Sigmoid colon (tissue), 7 donors: ENCODE results near the gene LRRC43. TPM values are rescaled to one million over a fixed set of nuclear protein-coding genes. Genes with fewer than 3 reads are reported as not detected.

Source experiments
- DNase-seq: peaks from one replicate; pipeline ENCODE4 v3.0.0-alpha.2; 2019
- H3K27ac ChIP-seq, 4 donors: fragments of 200-600 bp; sonication (generic); one replicate each; pipeline ENCODE4 v1.5.1; 2016 to 2019; ENCODE audit warnings: mild to moderate bottlenecking in 1 of 4
- H3K27me3 ChIP-seq, 3 donors: fragments of 200-600 bp; sonication (generic); one replicate each; pipeline ENCODE4 v1.5.1; 2019; ENCODE audit warnings: mild to moderate bottlenecking in 1 of 3
- H3K36me3 ChIP-seq, 4 donors: fragments of 200-600 bp; sonication (generic); one replicate each; pipeline ENCODE4 v1.5.1; 2016 to 2019
- H3K4me1 ChIP-seq, 4 donors: fragments of 200-600 bp; sonication (generic); one replicate each; pipeline ENCODE4 v1.5.1; 2017 to 2019
- H3K4me3 ChIP-seq, 4 donors: fragments of 200-600 bp; sonication (generic); one replicate each; pipeline ENCODE4 v1.5.1; 2017 to 2019; ENCODE audit warnings: mild to moderate bottlenecking in 2 of 4, moderate library complexity in 1 of 4
- H3K9me3 ChIP-seq, 4 donors: fragments of 200-600 bp in 3 of 4; sonication (generic) in 3 of 4; one replicate each; pipeline versions ENCODE4 v1.5.1 to v1.6.1; 2013 to 2019
- EP300 ChIP-seq, 4 donors: sonication (generic); formaldehyde crosslinking; IDR thresholded peaks; one replicate each; pipeline ENCODE4 v1.6.1; 2017; ENCODE audit warnings: antibody characterized with exemption in 4 of 4
- POLR2A ChIP-seq, 2 donors: fragments of 450-650 bp; IDR thresholded peaks; one replicate each; pipeline ENCODE4 v1.6.1; 2016; ENCODE audit warnings: antibody characterized with exemption in 2 of 2, mild to moderate bottlenecking in 2 of 2, moderate library complexity in 2 of 2
- POLR2AphosphoS5 ChIP-seq, 4 donors: sonication (generic); formaldehyde crosslinking; IDR thresholded peaks; one replicate each; pipeline ENCODE4 v1.6.1; 2017; ENCODE audit warnings: antibody characterized with exemption in 4 of 4
- WGBS, 2 donors: extraction: QIAGEN DNeasy Blood & Tissue Kit; methylation state at CpG; one replicate each; pipeline ENCODE4 v1.1.7; 2013; 5-methylcytosine and 5-hydroxymethylcytosine counted together
- intact Hi-C: fragments of 100-400 bp; cut with DNase I; formaldehyde crosslinking; loops from one replicate; pipeline ENCODE4 v1.15.1; 2023
- polyA plus RNA-seq, 3 donors: library from polyadenylated mRNA; stranded (reverse); fragments of 200-250 nt; gene quantifications; one replicate each; pipeline ENCODE4 v1.2.3, GENCODE V29; 2013
- total RNA-seq, 4 donors: library from RNA; depleted of rRNA; stranded (reverse); fragments of >200 nt; gene quantifications; one replicate each; pipeline ENCODE4 v1.1.0, GENCODE V29; 2016
- TF ChIP-seq, protein P1 (sequence below), 4 experiments: fragments of 450-650 bp in 3 of 4; fragments of 200-600 bp in 1 of 4; IDR thresholded peaks; one replicate each; pipeline ENCODE4 v1.5.1; 2016 to 2019; ENCODE audit warnings: antibody characterized with exemption in 4 of 4, mild to moderate bottlenecking in 3 of 4, moderate library complexity in 2 of 4
- donor health status: healthy with polysubstance abuse.
- donor health status: Bipolar disorder and iron deficiency.
- donor health status: healthy.

LRRC43 gene
- total and polyA plus RNA-seq, 7 donors: 0.19 to 4.4 (median 1.2) TPM; not detected in 3

DNA sequence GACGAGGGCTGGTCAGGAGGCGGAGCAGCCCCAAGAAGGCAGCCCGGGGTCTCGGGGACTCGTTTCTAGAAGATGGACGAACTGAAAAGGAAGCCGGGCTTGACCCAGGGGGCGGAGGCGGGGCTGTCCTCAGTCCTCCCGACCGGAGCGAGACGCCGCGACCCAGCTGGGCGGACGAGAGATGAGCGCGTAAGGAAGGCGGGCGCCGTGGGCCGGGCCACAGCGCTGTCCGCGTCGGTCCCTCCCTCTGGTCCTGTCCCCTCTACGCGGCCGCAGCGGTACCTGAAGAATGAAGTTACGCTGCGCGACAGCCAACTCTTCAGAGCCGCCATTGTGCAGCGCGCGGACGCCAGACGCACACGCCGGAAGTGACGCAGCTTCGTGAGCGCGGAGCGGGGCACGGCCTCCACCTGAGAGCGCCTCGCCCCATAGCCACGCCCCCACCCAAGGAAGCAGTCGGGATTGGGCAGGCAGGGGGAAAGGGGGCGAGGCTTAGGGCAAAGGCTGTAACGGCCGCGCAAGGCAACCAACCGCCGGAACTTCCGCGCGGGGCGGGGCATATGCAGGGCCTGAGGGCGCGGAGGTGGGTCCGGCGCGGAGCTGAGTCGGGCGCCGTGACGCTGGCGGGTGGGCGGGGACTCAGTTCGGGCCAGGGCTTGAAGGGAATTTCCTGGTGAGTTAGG lies 42.9 kb downstream of the LRRC43 start, which contains the start of gene DIABLO:
Gene DIABLO (minus strand): TSS at position 370 of the 683 bp plus-strand sequence. CDS start 38 bp downstream, at position 332.
- intact Hi-C loops: loop anchor here (5.0 to 10.0 kb wide), 2 partner anchors 41 to 201 kb away; partner anchors contain the start of genes BCL7A and VPS33A
- Histone ChIP-seq H3K9me3 (no peaks in the 10 kb centered on the region), H3K27ac (peak within 1 kb of the TSS; percentile 94 to 98 (median 96)), H3K4me1 (peaks cover 0 to 36% (median 25%) of the 10 kb centered on the region in 4 donors), H3K27me3 (no peaks in the 10 kb centered on the region), H3K36me3 (peaks cover 7 to 49% (median 12%) of the 10 kb centered on the region in 4 donors), H3K4me3 (peak within 1 kb of the TSS; percentile 74 to 93 (median 84))
- 0% methylated on average over 74 of the region's 74 CpGs for WGBS, 2 donors
- peak; percentile 99 to 100 (median 99) for TF ChIP-seq POLR2AphosphoS5 (IDR thresholded peaks at IDR 0.05)
- peak in 1 of 4 donors; percentile 6 for TF ChIP-seq EP300 (IDR thresholded peaks at IDR 0.05)
- TF ChIP-seq, protein P1, sequence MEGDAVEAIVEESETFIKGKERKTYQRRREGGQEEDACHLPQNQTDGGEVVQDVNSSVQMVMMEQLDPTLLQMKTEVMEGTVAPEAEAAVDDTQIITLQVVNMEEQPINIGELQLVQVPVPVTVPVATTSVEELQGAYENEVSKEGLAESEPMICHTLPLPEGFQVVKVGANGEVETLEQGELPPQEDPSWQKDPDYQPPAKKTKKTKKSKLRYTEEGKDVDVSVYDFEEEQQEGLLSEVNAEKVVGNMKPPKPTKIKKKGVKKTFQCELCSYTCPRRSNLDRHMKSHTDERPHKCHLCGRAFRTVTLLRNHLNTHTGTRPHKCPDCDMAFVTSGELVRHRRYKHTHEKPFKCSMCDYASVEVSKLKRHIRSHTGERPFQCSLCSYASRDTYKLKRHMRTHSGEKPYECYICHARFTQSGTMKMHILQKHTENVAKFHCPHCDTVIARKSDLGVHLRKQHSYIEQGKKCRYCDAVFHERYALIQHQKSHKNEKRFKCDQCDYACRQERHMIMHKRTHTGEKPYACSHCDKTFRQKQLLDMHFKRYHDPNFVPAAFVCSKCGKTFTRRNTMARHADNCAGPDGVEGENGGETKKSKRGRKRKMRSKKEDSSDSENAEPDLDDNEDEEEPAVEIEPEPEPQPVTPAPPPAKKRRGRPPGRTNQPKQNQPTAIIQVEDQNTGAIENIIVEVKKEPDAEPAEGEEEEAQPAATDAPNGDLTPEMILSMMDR (IDR thresholded peaks at IDR 0.05): no peak
- peak; percentile 97 for TF ChIP-seq POLR2A (IDR thresholded peaks at IDR 0.05)
- DNase-seq: peak; percentile 100

DNA sequence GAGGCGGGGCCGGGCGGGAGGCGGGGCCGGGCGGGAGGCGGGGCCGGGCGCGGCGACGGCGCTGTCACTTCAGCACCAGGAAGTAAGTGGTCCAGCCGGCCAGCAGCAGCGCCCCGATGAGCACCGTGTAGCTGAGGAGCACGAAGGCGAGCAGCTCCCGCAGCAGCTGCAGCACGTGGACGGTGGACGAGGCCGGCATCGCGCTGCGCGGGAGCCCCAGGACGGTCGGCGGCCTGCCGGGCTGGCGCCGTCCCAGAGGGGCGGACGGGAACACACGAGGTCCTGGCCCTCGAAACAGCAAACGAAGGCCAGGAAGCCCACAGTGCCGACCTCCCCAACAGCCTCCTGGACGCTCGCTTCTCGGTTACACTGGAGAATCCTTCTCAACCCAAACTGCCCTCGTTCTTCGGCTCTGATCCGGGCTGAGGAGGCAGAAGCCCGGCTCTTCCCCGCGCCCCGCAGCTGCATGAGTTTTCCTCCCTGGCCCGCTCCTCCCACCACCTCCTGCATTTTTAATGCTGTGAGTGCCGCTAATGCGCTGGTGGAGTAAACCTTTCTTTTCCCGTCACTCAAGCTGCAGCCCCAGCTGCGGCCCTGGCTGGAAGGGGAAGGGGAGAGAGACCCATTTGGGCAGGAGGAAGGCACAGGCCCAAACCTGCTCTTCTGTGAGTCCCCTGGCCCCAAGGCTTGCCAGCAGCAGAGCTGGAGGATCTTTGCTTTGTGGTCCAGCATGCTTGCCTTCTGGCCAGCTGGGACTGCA lies 43.6 kb downstream of the LRRC43 start:
- Histone ChIP-seq H3K4me3 (peak overlapping the region; percentile 20 to 93 (median 45)), H3K4me1 (peaks cover 0 to 36% (median 25%) of the 10 kb centered on the region in 4 donors), H3K27ac (peak overlapping the region; percentile 35 to 94 (median 62)), H3K27me3 (no peaks in the 10 kb centered on the region), H3K9me3 (no peaks in the 10 kb centered on the region), H3K36me3 (peaks cover 6 to 49% (median 14%) of the 10 kb centered on the region in 4 donors)
- peak; percentile 66 for DNase-seq
- intact Hi-C loops: loop anchor here (5.0 to 10.0 kb wide), 2 partner anchors 41 to 202 kb away; partner anchors contain the start of genes BCL7A and VPS33A
- 9 to 19% methylated on average over 55 of the region's 55 CpGs for WGBS, 2 donors
- TF ChIP-seq POLR2A (IDR thresholded peaks at IDR 0.05) (no peak), POLR2AphosphoS5 (IDR thresholded peaks at IDR 0.05) (no peak), EP300 (IDR thresholded peaks at IDR 0.05) (no peak)
- TF ChIP-seq, protein P1 (IDR thresholded peaks at IDR 0.05): no peak

DNA sequence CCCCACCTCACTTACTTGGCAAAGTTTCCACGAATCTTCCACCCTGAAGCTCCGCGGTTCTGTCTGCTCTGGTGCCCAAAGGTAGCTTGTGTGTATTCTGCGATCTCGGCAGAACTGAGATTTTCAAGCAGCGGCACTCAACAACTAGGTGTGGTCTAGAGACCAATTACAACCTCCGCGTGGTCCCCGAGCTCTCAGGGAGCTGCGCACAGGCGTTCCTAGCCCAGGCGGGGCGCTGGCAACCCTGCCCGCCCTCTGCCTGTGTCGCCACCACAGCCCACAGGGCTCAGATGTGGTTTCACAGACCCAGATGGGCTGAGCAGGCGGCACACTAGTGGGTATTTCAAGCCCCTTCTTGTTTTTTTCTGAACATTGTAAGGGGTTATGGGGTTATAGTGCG lies 44.4 kb downstream of the LRRC43 start:
- Histone ChIP-seq H3K4me1 (peaks cover 0 to 36% (median 25%) of the 10 kb centered on the region in 4 donors), H3K27me3 (no peaks in the 10 kb centered on the region), H3K4me3 (no peak overlapping the region), H3K9me3 (no peaks in the 10 kb centered on the region), H3K27ac (no peak overlapping the region), H3K36me3 (peaks cover 0 to 49% (median 20%) of the 10 kb centered on the region in 4 donors)
- no peak for TF ChIP-seq POLR2AphosphoS5 (IDR thresholded peaks at IDR 0.05)
- TF ChIP-seq, protein P1 (IDR thresholded peaks at IDR 0.05): no peak
- TF ChIP-seq EP300 (IDR thresholded peaks at IDR 0.05): no peak
- DNase-seq: no peak
- WGBS, 2 donors: 80 to 94% methylated on average over 17 of the region's 17 CpGs
- intact Hi-C loops: loop anchor here (5.0 to 10.0 kb wide), 2 partner anchors 40 to 203 kb away; partner anchors contain the start of genes BCL7A and VPS33A

DNA sequence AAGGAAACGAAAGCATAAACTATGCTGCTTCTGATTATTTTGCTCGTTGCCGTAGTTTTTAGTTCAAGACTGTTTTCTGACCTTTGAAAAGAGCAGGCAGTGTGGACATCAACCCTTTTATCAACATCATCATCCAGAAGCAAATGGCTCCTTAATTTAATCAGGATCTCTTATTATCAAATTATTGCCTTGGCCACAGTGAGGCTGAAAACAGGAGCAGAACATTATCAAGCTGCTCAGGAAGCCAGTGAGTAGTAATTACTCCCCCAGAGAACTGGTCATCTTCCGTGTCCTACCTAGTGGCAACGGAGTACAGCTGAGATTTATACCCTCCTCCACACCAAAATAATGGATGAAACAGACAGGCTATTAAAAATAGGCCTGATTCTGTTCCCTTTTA lies 45.2 kb downstream of the LRRC43 start:
- H3K36me3 ChIP-seq: peaks cover under 1 to 49% (median 27%) of the 10 kb centered on the region in 4 donors
- intact Hi-C loops: loop anchor here (5.0 to 10.0 kb wide), 2 partner anchors 39 to 203 kb away; partner anchors contain the start of genes BCL7A and VPS33A
- no peak for TF ChIP-seq EP300 (IDR thresholded peaks at IDR 0.05)
- TF ChIP-seq POLR2AphosphoS5 (IDR thresholded peaks at IDR 0.05): no peak
- peaks cover 0 to 34% (median 25%) of the 10 kb centered on the region in 4 donors for H3K4me1 ChIP-seq
- DNase-seq: no peak
- no peaks in the 10 kb centered on the region for H3K27me3 ChIP-seq
- no peaks in the 10 kb centered on the region for H3K9me3 ChIP-seq
- H3K27ac ChIP-seq: no peak overlapping the region
- 89 to 95% methylated on average over 5 of the region's 5 CpGs for WGBS, 2 donors
- H3K4me3 ChIP-seq: no peak overlapping the region
